H9 (cell line): ENCODE measurements around the gene C1QTNF7. TPM values are rescaled to one million over a fixed set of nuclear protein-coding genes. Genes with fewer than 3 reads are reported as not detected.

Experiments used
- DNase-seq: peaks from one replicate; pipeline ENCODE4 v3.0.0-alpha.2; 2017
- H2AFZ ChIP-seq: one replicate; pipeline ENCODE4 v1.6.1; 2013; ENCODE audit warnings: mild to moderate bottlenecking, low read length, control low read depth, moderate library complexity
- H2AK5ac ChIP-seq: 2 replicates; pipeline ENCODE4 v1.6.1; 2013; ENCODE audit warnings: low read length, control low read depth, mixed read lengths; ENCODE audit not compliant: insufficient read length
- H2BK120ac ChIP-seq: one replicate; pipeline ENCODE4 v1.6.1; 2013; ENCODE audit warnings: low read depth, mild to moderate bottlenecking, low read length, control low read depth, inconsistent platforms; ENCODE audit not compliant: poor library complexity, severe bottlenecking
- H2BK12ac ChIP-seq: 2 replicates; pipeline ENCODE4 v1.6.1; 2013; ENCODE audit warnings: low read length, control low read depth, mixed read lengths, low read depth; ENCODE audit not compliant: insufficient read length
- H2BK15ac ChIP-seq: 2 replicates; pipeline ENCODE4 v1.6.1; 2013; ENCODE audit warnings: low read depth, low read length, control low read depth
- H2BK20ac ChIP-seq: one replicate; pipeline ENCODE4 v1.6.1; 2013; ENCODE audit warnings: low read depth, mild to moderate bottlenecking, low read length, control low read depth, inconsistent platforms; ENCODE audit not compliant: poor library complexity, severe bottlenecking
- H2BK5ac ChIP-seq: 2 replicates; pipeline ENCODE4 v1.6.1; 2013; ENCODE audit warnings: low read length, control low read depth, mixed read lengths; ENCODE audit not compliant: insufficient read length
- H3K14ac ChIP-seq: 2 replicates; pipeline ENCODE4 v1.6.1; 2013; ENCODE audit warnings: low read length, control low read depth; ENCODE audit not compliant: insufficient read depth
- H3K18ac ChIP-seq: 2 replicates; pipeline ENCODE4 v1.6.1; 2013; ENCODE audit warnings: low read depth, mild to moderate bottlenecking, mixed read lengths, low read length, control low read depth; ENCODE audit not compliant: insufficient read length
- H3K23ac ChIP-seq: 2 replicates; pipeline ENCODE4 v1.6.1; 2013; ENCODE audit warnings: low read length, control low read depth, mixed read lengths, low read depth; ENCODE audit not compliant: insufficient read length
- H3K23me2 ChIP-seq: 2 replicates; pipeline ENCODE4 v1.6.1; 2013; ENCODE audit warnings: low read depth, mild to moderate bottlenecking, mixed read lengths, low read length, control low read depth; ENCODE audit not compliant: insufficient read length, poor library complexity, severe bottlenecking
- H3K27ac ChIP-seq: 2 replicates; pipeline ENCODE4 v1.5.1; 2013; ENCODE audit warnings: low read length, control low read depth, mixed read lengths, low read depth; ENCODE audit not compliant: insufficient read length
- H3K27me3 ChIP-seq: 2 replicates; pipeline ENCODE4 v1.6.1; 2013; ENCODE audit warnings: low read length, control low read depth, inconsistent platforms; ENCODE audit not compliant: insufficient read depth
- H3K4ac ChIP-seq: 2 replicates; pipeline ENCODE4 v1.6.1; 2013; ENCODE audit warnings: low read depth, mild to moderate bottlenecking, control low read depth, inconsistent platforms, low read length, moderate library complexity
- H3K4me1 ChIP-seq: 2 replicates; pipeline ENCODE4 v1.6.1; 2013; ENCODE audit warnings: low read length, control low read depth, inconsistent platforms; ENCODE audit not compliant: insufficient read depth
- H3K4me2 ChIP-seq: 2 replicates; pipeline ENCODE4 v1.6.1; 2013; ENCODE audit warnings: low read length, control low read depth, mixed read lengths; ENCODE audit not compliant: insufficient read length, insufficient read depth
- H3K56ac ChIP-seq: 2 replicates; pipeline ENCODE4 v1.6.1; 2013; ENCODE audit warnings: low read depth, mild to moderate bottlenecking, mixed read lengths, low read length, control low read depth; ENCODE audit not compliant: insufficient read length
- H3K79me1 ChIP-seq: 2 replicates; pipeline ENCODE4 v1.6.1; 2013; ENCODE audit warnings: low read depth, mild to moderate bottlenecking, moderate library complexity, low read length, control low read depth, inconsistent platforms; ENCODE audit not compliant: insufficient read depth, poor library complexity, severe bottlenecking
- H3K79me2 ChIP-seq: 2 replicates; pipeline ENCODE4 v1.6.1; 2013; ENCODE audit warnings: low read length, control low read depth, inconsistent platforms; ENCODE audit not compliant: insufficient read depth
- H3K9ac ChIP-seq: 2 replicates; pipeline ENCODE4 v1.6.1; 2013; ENCODE audit warnings: low read length, control low read depth, mixed read lengths; ENCODE audit not compliant: insufficient read length; ENCODE audit errors: extremely low read depth
- H3K9me3 ChIP-seq: one replicate; pipeline ENCODE4 v1.6.1; 2013; ENCODE audit warnings: low read depth, low read length, inconsistent platforms; ENCODE audit not compliant: control insufficient read depth
- H3T11ph ChIP-seq: one replicate; pipeline ENCODE4 v1.6.1; 2013; ENCODE audit warnings: mild to moderate bottlenecking, low read length, control low read depth, inconsistent platforms
- H4K20me1 ChIP-seq: one replicate; pipeline ENCODE4 v1.6.1; 2013; ENCODE audit not compliant: control insufficient read depth, insufficient read length, insufficient read depth
- H4K5ac ChIP-seq: 2 replicates; pipeline ENCODE4 v1.6.1; 2013; ENCODE audit warnings: low read depth, mild to moderate bottlenecking, mixed read lengths, low read length, control low read depth; ENCODE audit not compliant: insufficient read length
- H4K8ac ChIP-seq: replicated peaks from 2 replicates; pipeline ENCODE4 v1.6.1; 2013; ENCODE audit warnings: low read length, control low read depth, mixed read lengths, low read depth; ENCODE audit not compliant: insufficient read length
- H4K91ac ChIP-seq: 2 replicates; pipeline ENCODE4 v1.6.1; 2013; ENCODE audit warnings: low read depth, mild to moderate bottlenecking, moderate library complexity, mixed read lengths, low read length, control low read depth; ENCODE audit not compliant: insufficient read length
- H3K27ac Mint-ChIP-seq, 3 experiments: 2 replicates in 2 of 3; 3 replicates in 1 of 3; pipeline ENCODE4 v1.8.0; 2020 to 2021; ENCODE audit warnings: mixed read lengths in 3 of 3, mild to moderate bottlenecking in 1 of 3, moderate library complexity in 1 of 3
- H3K27me3 Mint-ChIP-seq: 2 replicates; pipeline ENCODE4 v1.8.0; 2021; ENCODE audit warnings: low read depth, mild to moderate bottlenecking, moderate library complexity, mixed read lengths
- H3K36me3 Mint-ChIP-seq, 3 experiments: 2 replicates in 2 of 3; 3 replicates in 1 of 3; pipeline ENCODE4 v1.8.0; 2020 to 2021; ENCODE audit warnings: low read depth in 3 of 3, mixed read lengths in 3 of 3; ENCODE audit not compliant: insufficient read depth in 1 of 3
- H3K4me1 Mint-ChIP-seq, 2 experiments: 2 replicates each; pipeline ENCODE4 v1.8.0; 2020; ENCODE audit warnings: mixed read lengths in 2 of 2
- H3K4me3 Mint-ChIP-seq, 2 experiments: 2 replicates in 1 of 2; 3 replicates in 1 of 2; pipeline ENCODE4 v1.8.0; 2020 to 2021; ENCODE audit warnings: mild to moderate bottlenecking in 2 of 2, mixed read lengths in 2 of 2, moderate library complexity in 1 of 2
- H3K9me3 Mint-ChIP-seq, 2 experiments: 2 replicates in 1 of 2; 3 replicates in 1 of 2; pipeline ENCODE4 v1.8.0; 2020; ENCODE audit warnings: mild to moderate bottlenecking in 2 of 2, mixed read lengths in 2 of 2, moderate library complexity in 1 of 2
- WGBS: extraction: QIAGEN DNeasy Blood & Tissue Kit; methylation state at CpG from one replicate; pipeline ENCODE4 v1.1.7; 2013; ENCODE audit warnings: missing lambda C conversion rate, low lambda C conversion rate, mixed read lengths; ENCODE audit not compliant: insufficient read length; ENCODE audit errors: extremely low coverage; 5-methylcytosine and 5-hydroxymethylcytosine counted together
- total RNA-seq: library from RNA; stranded (reverse); gene quantifications from 2 replicates; pipeline ENCODE4 v1.2.1, GENCODE V29; 2021
- TF ChIP-seq, protein P1 (sequence below): fragments of 200-600 bp; sonication (generic); conservative IDR thresholded peaks from 3 replicates; pipeline ENCODE4 v1.8.0; 2021; ENCODE audit warnings: antibody characterized with exemption, mild to moderate bottlenecking

Gene C1QTNF7
- total RNA-seq, 1 experiment from 2014 or later = not detected

DNA sequence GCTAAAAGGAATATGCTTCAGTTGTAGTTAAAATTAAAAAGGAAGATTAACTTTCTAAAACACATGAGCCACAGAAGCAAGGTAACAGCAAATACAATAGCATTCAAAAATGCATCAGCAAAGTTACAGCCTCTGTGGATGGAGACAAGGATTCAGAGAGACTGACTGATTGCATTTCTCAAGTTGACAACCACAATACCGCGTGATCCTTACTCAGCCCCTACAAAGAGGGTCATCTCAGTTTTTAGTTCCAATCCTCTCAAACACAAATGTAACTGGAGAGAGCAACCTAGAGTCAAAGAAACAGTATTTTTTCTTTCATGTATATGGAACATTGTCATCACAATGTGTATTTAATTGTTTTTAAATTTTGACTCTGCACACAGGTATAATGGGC lies 14.2 kb upstream of the C1QTNF7 start:
- Histone ChIP-seq H2AK5ac (no peak overlapping the region), H3K4me1 (no peaks in the 10 kb centered on the region)

More for the DNA sequence above, 14.2 kb upstream of the C1QTNF7 start:
- Histone ChIP-seq H3K23ac (no peak overlapping the region), H3K27ac (no peak overlapping the region), H2AFZ (no peak overlapping the region), H2BK20ac (no peak overlapping the region), H2BK5ac (no peak overlapping the region), H2BK12ac (no peak overlapping the region), H3K4me2 (no peak overlapping the region), H3K4ac (no peak overlapping the region), H3K23me2 (no peaks in the 10 kb centered on the region), H3K56ac (no peak overlapping the region), H4K8ac (no peak overlapping the region), H3K79me2 (no peaks in the 10 kb centered on the region), H2BK120ac (no peak overlapping the region), H3K9me3 (no peaks in the 10 kb centered on the region), H3K9ac (no peak overlapping the region), H3T11ph (no peak overlapping the region), H2BK15ac (no peak overlapping the region), H4K91ac (no peak overlapping the region), H4K5ac (no peak overlapping the region), H3K79me1 (no peaks in the 10 kb centered on the region), H4K20me1 (no peaks in the 10 kb centered on the region), H3K27me3 (no peaks in the 10 kb centered on the region), H3K14ac (no peak overlapping the region), H3K18ac (no peak overlapping the region)
- no CpG with 5 or more reads among the region's 2 CpGs for WGBS
- H3K9me3 Mint-ChIP-seq = no peaks in the 10 kb centered on the region
- TF ChIP-seq, protein P1, sequence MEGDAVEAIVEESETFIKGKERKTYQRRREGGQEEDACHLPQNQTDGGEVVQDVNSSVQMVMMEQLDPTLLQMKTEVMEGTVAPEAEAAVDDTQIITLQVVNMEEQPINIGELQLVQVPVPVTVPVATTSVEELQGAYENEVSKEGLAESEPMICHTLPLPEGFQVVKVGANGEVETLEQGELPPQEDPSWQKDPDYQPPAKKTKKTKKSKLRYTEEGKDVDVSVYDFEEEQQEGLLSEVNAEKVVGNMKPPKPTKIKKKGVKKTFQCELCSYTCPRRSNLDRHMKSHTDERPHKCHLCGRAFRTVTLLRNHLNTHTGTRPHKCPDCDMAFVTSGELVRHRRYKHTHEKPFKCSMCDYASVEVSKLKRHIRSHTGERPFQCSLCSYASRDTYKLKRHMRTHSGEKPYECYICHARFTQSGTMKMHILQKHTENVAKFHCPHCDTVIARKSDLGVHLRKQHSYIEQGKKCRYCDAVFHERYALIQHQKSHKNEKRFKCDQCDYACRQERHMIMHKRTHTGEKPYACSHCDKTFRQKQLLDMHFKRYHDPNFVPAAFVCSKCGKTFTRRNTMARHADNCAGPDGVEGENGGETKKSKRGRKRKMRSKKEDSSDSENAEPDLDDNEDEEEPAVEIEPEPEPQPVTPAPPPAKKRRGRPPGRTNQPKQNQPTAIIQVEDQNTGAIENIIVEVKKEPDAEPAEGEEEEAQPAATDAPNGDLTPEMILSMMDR = no peak
- DNase-seq = no peak
- H3K4me1 Mint-ChIP-seq = peaks cover 0 to 3% of the 10 kb centered on the region in 2 experiments; a peak in 2 of 4 replicates
- H3K27me3 Mint-ChIP-seq = peaks cover 2% of the 10 kb centered on the region
- no peak overlapping the region for H3K4me3 Mint-ChIP-seq
- H3K27ac Mint-ChIP-seq = no peak overlapping the region; a peak in 1 of 7 replicates
- H3K36me3 Mint-ChIP-seq = no peaks in the 10 kb centered on the region
